SK-N-DZ (cell line): Measurements from ENCODE around the gene PLXNA1.

Experiments
- DNase-seq: peaks from one replicate; pipeline ENCODE4 v3.0.0-alpha.2; 2015; ENCODE audit warnings: low spot score

Gene PLXNA1

GRCh38 chr3:127017781-127018180, 34.9 kb downstream of the PLXNA1 start:
- no peak for DNase-seq

- DNase-seq: no peak
Measured at GRCh38 chr3:127018306-127018828, 35.5 kb downstream of the PLXNA1 start.

DNA sequence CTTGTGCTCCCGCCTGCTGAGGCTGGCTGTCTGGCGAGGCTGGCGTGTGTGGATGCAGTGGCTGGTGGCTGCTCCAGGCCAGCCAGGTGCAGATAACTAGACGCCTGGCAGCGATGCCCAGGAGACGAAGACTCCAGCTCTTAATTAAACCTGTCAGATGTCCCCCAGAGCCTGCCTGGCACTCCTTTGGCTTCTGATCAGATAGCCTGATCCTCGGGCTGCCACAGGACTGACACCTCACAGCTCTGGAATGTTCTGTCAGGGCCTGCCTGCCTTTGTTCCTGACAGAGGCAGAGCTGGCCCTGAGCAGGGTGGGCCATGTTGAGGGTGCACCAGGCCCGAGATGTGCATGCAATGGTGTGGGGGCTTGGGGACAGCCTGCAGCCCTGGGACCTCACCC, 36.5 kb downstream of the PLXNA1 start:
- DNase-seq: no peak

GRCh38 chr3:127020543-127020942, 37.6 kb downstream of the PLXNA1 start:
- no peak for DNase-seq

DNA sequence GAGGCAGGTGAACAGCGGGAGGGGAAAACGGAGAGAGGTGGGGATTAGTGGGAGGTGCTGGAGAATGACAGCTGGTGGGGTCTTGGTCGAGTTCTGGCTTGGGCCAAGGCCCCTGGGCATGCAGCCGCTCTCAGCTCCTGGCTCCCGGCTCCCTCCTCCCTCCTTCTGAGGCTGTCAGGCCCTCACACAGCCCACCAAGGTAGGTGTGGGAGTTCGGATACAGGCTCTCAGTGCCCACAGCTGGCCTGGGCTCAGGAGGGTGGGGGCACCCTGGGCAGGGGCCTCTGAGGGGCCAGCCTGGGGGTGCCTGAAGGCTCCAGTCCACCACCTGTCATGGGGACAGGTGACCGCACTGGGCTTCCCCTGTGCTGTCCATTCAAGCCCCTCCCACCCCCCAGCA, 39.9 kb downstream of the PLXNA1 start:
- DNase-seq: no peak

DNA sequence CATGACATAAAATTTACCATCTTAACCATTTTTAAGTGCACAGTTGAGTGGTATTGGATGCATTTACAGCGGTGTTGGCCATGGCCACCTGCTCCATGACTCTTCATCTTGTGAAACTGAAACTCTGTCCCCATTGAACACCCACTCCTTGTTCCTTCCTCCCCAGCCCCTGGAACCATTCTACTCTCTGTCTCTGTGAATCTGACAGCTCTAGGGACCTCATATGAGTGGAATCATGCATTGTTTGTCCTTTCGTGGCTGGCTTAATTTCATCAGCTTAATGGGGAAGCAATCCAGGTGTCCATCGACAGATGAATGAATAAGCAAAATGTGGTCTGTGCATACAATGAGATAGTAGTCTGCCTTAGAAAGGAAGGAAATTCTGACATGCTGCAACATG, 42.5 kb downstream of the PLXNA1 start:
- DNase-seq: no peak

- no peak for DNase-seq
Measured at GRCh38 chr3:127026036-127026435, 43.1 kb downstream of the PLXNA1 start.

- no peak for DNase-seq
Measured at GRCh38 chr3:127026661-127027060, 43.7 kb downstream of the PLXNA1 start.

DNA sequence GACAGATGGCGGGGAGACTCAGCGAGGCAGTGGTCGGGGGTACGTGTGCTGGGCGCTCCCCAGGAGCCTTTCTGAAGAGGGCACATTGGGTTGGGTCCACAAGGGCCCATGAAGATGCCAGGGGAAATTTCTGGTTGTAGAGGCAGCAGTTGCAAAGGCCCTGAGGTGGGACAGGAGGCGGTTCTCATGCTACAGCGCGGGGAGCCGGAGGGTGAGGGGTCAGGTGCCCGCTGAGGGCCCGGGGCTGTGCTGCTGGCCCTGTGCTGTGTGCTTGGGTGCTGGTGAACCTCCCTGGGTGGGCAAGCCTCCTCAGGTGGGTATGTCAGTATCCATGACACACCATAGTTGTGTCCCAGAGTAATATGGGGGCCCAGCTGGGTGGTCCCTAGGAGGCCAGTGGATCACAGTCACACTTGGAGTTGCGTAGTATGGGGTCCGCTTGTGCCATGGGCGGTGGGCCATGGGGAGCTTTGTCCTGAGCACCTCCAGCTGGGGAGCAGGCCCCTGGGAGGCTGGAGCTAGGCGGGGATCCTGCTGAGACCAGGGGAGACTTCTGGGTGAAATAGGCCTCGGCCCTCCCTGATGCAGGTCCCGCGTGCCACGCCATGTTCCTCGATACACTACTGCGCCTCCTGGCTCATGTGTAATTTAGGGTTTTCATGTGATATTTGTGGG, 44.3 kb downstream of the PLXNA1 start:
- no peak for DNase-seq

DNA sequence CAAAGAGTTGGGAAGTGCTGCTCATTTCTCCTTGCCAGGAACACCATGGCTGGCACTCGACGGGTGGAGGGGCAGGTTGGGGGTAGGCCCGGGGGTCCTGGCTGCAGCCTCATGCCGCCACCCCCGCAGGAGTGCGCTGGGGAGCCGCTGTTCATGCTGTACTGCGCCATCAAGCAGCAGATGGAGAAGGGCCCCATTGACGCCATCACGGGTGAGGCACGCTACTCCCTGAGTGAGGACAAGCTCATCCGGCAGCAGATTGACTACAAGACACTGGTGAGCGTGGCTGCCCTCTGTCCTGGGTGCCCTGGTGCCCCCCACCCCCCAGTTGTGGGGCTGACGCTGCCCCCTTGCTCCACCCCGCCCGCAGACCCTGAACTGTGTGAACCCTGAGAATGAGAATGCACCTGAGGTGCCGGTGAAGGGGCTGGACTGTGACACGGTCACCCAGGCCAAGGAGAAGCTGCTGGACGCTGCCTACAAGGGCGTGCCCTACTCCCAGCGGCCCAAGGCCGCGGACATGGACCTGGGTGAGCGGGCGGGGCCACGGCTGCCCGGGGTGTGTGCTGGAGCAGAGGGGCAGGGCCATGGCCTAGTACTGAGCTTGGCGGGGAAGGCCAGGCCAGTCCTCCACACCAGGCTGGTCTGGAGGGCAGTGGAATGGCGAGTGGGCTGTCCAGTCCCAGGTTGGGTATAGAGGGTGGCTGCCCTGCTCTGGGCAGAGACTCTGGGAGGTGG, 45.1 kb downstream of the PLXNA1 start:
- DNase-seq: no peak

GRCh38 chr3:127028781-127029657, 46.1 kb downstream of the PLXNA1 start:
- no peak for DNase-seq

DNA sequence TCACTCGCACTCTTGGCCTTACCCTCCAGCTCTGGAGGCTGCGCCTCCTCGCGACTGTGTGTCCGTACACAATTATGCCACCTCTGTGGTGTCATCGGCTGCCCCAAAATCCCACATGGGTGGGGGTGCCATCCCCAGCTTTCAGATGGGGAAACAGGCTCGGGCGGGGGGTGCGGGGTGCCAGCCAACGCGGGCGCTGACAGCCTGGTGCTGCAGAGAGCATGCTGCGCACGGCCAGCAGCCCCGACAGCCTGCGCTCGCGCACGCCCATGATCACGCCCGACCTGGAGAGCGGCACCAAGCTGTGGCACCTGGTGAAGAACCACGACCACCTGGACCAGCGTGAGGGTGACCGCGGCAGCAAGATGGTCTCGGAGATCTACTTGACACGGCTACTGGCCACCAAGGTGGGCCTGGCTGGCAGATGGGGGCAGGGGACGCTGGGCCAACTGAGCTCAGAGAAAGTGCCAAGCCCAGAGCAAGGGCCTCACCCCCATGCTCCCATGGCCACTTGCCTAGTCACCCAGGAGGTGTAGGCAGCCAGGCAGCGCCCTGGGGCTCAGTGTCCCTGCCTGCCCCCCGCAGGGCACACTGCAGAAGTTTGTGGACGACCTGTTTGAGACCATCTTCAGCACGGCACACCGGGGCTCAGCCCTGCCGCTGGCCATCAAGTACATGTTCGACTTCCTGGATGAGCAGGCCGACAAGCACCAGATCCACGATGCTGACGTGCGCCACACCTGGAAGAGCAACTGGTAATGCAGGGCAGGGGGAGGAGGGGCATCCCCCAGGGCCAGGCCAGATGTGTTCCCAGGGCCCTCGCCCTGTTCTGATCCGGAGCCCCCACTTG, 47.0 kb downstream of the PLXNA1 start:
- no peak for DNase-seq

GRCh38 chr3:127030508-127031412, 47.8 kb downstream of the PLXNA1 start:
- no peak for DNase-seq

DNA sequence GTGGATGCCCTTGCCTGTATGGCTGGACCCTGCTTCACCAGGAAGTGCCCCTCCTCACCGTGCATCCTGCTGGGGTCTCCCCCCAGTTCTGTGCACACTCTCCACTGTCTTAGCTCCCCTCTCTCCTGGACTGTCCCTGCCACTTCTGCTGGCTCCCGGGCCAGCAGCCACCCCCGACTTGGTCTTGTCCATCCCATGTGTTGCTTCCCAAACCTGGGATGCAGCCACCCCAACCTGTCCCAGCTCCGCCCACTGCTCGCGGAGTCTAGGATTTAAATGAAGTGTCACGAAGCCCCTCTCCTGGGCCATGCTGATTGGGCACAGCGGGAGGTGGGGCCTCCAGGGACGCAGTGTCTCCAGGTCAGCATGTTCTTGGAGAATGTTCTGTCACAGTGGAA, 48.5 kb downstream of the PLXNA1 start:
- no peak for DNase-seq

DNA sequence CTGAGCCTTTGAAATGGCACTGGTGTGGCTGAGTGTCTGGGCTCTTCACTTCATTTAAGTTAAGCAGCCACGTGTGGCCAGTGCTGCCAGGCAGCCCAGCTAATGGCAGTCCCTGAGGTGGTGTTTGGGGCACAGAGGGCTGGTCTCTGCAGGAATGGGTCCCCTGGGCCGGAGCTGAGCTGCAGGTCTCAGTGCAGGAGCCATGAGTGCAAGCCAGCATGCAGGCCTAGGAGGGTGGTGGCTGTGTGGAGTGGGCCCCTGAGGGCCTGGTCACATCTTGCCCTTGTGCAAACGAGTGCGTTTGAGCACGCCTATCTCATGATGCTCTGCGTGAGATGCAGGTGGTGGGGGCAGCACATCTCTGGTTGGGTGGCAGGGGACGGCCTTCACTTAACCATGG, 48.9 kb downstream of the PLXNA1 start:
- DNase-seq: no peak

DNA sequence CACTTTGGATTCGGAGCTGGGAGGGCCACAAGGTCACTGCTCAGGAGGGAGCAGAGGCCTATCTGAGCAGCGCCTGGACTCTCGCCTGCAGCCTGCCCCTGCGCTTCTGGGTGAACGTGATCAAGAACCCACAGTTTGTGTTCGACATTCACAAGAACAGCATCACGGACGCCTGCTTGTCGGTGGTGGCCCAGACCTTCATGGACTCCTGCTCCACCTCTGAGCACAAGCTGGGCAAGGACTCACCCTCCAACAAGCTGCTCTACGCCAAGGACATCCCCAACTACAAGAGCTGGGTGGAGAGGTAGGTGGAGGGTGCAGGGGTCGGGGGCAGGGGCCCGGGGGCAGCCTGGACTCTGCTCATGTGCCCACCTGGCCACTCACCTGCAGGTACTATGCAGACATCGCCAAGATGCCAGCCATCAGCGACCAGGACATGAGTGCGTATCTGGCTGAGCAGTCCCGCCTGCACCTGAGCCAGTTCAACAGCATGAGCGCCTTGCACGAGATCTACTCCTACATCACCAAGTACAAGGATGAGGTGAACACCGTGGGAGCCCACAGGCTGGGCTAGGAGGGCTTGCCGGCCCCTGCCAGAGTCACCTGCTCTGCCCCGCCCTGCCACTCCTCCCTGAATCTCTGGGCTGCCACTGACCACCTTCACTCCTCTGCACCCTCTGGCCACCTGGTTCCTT, 49.5 kb downstream of the PLXNA1 start:
- DNase-seq: no peak
